IPS-NIHi11 (cell line): ENCODE results near the gene SH3TC1.

ENCODE experiments used
- DNase-seq: peaks from one replicate; pipeline ENCODE4 v3.0.0; 2012; ENCODE audit warnings: mixed read lengths, low spot score

SH3TC1 gene

GRCh38 chr4:8180310-8181093 lies 18.6 kb upstream of the SH3TC1 start:
- no peak for DNase-seq

DNA sequence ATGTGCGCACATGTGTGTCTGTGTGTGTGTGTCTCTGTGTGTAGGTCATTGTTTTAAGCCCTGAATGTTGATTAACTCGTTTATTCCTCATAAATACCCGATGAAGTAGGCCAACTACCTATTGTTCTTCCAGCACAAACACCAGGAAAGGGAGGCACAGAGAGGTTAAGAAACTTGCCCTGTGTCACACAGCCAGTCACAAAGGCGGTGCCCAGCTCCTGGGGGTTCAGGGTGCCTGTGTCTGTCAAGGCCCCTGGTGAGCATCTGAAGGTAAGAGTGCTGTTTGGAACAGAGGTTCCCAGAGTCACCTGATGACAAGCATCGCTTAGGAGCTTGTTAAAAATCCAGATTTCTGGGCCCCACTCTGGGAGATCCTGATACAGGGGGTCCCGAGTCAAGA lies 18.0 kb upstream of the SH3TC1 start:
- no peak for DNase-seq

- DNase-seq = no peak
These were observed 17.2 kb upstream of the SH3TC1 start for GRCh38 chr4:8181844-8182243.

DNA sequence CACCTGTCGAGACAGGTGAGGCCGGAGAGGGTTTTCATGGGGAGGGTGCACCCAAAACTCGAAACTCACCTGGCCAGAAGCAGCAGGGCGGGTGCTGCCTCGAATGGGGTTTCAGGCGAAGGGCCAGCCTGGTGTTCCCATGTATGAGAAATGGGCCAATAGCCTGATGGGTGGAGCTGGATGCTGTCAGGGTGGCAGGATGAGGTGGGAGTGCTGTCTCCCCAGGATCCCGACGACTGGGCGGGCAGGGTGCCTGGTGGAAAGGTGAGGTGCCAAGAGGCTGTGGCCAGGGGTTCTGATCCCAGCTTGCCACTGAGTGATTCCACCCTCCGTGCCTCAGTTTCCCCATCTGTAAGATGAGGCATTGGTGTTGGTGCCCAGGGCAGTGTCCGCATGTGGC lies 16.8 kb upstream of the SH3TC1 start:
- no peak for DNase-seq

DNA sequence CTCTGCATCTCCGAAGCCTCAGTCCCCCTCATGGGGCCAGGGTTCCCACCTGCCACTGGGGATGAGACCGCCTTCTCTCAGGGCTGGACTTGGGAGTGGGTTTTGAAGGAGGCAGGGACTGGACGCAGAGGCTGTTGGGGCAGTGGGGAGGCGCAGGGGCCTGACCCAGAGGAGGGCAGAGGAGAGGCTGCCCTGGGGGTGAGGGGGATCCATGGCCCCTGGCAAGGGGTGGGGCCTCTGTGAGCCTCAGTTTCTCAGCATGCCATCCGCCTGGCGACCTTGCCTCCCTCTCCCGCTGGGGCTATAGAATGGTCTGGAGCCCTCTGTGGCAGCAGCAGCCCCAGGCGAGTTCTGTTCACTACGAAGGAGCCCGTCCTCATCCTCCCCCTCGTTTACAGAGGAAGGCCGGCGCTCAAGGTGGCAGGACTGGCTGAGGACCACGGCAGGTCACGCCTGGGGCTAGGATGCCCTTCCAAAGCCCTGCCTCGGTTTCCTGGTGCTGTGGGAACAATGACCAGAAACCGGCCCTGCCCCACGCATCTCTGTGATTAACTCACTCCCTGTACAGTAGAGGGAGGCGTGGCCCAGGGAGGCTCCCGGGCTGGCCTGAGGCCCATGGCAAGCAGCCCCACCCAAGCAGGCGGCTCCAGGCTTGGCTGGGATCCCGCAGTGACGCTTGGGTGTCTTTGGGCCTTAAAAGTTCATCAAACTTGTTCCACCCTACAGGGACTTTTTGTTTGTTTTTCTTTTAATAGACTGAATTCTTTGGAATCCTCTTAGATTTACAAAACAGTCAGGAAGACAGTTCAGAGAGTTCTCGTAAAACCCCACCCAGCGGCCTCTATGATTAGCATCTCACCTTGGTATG lies 16.0 kb upstream of the SH3TC1 start:
- no peak for DNase-seq

DNA sequence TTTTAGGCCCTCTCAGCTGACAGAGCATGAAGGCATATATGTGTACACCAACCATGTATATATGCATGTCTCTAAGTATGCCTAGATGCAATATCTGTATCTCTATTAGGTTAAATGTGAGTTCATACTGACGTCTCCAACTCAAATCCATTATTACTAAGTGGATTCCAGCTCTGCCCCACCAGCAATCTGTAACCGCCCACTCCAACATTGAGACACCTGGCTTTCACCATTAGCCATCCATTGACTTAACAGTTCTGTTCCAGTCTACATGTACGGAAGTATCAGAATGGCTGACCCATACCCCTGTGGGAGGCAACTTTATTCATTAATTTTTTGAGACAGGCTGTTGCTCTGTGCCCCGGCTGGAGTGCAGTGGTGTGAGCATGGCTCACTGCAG lies 15.0 kb upstream of the SH3TC1 start:
- no peak for DNase-seq

GRCh38 chr4:8185295-8185694 lies 13.8 kb upstream of the SH3TC1 start:
- DNase-seq = no peak

GRCh38 chr4:8185930-8186329 lies 13.2 kb upstream of the SH3TC1 start:
- DNase-seq = no peak

DNA sequence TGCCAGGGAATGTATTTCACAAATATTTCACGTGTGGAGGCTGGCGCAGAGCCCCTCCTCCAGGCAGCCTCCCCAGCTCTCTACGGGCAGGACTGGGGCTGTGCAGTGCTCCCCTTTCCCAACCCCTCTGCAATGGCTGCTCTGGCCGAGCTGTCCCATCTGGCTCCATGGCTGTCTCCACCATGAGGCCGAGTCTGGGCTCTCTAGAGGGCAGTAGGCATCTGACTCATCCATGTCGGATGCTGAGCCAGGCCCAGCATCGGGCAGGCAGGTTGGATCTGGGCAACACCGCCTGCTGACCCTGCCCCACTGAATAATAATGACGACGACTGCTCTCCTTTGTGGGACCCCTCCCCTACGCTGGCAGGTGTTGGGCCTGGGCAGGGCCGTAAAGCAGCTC lies 11.0 kb upstream of the SH3TC1 start:
- DNase-seq = no peak

GRCh38 chr4:8188743-8189550 lies 10.1 kb upstream of the SH3TC1 start:
- peak; percentile 29 for DNase-seq

DNA sequence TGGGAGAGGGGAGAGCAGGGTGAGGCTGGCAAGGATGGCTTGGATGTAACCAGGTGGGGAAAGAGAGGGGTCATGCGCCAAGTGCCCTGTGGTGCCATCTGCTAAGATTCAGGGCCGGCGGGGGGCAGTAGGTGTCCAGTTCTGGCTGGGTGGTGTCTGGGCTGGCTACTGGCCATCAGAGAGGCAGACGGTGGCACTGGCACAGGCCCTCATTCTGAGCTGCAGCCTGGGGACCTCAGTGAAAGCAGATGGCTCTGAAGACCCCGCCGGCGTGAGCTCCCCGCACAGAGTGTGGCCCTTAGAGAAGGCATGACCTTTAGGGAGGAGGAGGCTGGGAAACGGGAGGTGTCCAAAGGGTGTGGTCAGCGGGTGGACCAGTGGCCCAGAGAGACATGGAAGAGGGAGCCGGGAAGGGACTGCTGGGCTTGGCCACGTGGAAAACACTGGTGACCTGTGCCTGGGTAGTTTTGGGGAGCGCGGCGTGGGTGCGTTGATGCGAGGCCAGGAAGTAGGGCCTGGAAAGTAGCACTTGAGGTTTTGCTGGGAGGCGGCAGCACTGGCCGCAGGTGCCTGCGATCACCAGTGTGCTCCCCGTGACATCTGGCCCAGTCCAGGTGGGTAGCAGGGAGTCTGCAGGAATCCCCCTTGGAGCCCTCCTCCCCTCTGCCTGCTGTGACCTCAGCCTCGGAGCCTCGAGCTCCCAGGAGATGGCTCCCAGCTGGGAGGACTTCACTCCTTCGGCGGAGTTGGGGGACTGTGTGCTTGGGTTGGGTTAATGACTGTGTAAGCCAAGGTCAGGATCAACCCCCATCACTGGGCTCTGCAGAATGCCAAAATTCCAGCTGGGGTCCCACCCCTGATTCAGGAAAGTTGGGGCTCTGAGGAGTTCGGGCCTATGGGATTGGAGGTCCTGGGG lies 9.3 kb upstream of the SH3TC1 start:
- peak; percentile 13 for DNase-seq

DNA sequence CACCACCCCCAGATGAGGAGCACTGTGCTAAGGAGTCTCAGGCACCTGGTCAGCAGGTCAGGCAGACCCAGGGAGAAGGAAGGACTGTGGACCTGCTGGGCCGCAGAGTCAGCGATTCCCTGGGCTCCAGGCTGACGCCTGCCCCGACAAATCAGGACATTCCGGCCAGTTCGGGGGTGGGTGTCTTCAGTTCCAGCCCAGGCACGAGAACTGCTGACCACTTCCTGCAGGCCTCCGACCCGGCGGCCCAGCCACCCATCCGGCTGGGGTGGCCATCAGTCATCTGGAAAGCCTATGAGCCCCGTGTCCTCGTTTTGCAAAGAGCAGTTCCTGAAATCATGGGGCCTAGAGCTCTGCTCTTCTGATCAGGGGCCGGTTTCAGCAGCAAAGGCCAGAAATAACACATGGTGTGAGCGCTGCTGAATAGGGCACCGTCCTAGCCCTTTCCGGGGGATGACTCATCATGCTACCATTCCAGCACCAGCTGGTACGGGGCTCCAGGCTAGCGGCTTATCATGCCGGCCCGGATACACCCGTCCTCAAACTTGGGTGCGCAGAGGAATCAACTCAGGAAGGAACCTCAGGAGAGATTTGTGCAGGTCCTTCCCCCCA lies 7.8 kb upstream of the SH3TC1 start:
- peak; percentile 16 for DNase-seq

DNA sequence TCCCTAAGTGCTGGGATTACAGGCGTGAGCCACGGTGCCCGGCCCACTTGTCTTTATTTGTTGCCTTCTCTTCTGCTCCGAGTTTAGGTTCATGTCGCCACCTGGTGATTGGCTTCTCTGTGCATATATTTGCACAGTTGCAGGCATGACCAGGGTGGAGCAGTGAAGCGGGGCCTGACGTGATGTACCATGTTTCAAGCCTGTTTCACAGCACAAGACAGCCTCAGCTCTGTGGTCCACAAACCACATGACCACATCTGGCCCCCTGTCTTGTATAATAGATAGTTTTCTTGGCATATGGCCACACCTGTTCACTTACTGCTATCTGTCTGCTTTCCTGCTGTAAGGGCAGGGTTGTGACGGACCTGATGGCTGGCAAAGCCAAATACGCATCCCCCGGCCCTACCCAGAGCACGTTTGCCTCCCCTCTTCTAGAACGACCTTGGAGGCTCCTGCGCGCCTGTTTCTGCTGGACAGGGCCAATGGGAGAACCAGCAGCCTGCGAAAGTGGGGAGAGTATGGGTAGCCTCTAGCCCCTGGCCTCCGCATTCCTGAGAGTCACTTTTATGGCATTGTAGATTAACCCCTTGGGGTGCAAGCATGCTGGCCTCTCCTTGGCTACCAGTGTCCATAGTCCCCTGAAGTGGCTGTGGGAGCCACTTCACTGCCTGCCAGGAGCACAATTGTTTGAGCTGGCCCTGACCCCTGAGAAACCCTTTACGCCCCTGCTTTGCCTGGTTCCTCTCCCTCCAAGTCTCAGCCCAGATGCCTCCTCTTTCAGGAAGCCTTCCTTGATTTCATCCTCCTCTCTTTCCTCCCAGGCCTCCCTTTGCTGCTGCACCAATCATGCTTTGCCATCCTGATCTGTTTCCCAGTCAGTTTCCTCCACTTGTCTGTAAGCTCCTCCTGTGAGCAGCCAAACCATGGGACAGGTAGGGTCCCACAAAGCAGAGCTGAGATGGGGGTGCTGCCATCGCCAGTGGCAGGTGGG lies 6.0 kb upstream of the SH3TC1 start:
- DNase-seq = no peak

GRCh38 chr4:8194306-8195242 lies 4.5 kb upstream of the SH3TC1 start:
- no peak for DNase-seq

DNA sequence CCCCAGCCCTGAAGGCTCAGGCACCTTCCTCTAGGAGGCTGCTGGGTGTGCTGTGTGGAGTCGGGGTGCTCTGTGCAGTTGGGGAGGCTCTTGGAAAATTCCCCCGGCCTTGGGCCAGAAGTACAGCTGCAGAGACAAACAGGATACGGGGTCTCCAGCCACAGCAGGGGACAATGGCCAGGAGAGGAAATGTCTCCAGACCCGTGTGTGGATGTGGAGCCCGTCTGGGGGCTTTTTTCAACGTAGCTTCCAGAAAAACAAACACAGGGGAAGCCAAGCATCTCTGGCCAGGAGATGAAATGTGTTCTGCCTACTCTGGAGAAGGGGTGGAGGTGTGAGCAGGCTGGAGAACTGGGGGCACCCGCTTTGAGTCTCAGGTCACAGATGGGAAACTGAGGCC lies 3.7 kb upstream of the SH3TC1 start:
- no peak for DNase-seq

- no peak for DNase-seq
These were observed 3.1 kb upstream of the SH3TC1 start for GRCh38 chr4:8195841-8196458.

DNA sequence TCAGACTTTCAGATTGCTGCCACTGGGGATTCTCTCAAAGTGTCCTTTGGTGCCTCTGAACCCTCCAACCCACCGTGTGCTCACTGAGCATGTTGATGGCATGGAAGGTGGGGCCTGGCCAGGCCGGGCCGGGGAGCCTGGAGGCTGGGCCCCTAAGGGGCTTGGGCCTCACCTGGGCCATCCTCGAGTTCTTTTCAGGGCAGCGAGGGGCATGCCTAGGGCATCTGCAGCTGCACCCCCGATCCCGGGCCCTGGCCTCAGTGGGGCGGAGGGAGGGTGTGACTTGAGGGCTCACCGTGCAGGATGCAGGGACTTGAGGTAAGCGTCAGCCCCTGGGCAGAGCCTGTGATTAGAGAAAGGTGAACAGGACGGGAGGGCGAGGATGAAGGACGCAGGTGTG lies 1.6 kb upstream of the SH3TC1 start:
- DNase-seq = no peak
